ENCODE data around the gene PRKAG1.

Gene PRKAG1

DNA sequence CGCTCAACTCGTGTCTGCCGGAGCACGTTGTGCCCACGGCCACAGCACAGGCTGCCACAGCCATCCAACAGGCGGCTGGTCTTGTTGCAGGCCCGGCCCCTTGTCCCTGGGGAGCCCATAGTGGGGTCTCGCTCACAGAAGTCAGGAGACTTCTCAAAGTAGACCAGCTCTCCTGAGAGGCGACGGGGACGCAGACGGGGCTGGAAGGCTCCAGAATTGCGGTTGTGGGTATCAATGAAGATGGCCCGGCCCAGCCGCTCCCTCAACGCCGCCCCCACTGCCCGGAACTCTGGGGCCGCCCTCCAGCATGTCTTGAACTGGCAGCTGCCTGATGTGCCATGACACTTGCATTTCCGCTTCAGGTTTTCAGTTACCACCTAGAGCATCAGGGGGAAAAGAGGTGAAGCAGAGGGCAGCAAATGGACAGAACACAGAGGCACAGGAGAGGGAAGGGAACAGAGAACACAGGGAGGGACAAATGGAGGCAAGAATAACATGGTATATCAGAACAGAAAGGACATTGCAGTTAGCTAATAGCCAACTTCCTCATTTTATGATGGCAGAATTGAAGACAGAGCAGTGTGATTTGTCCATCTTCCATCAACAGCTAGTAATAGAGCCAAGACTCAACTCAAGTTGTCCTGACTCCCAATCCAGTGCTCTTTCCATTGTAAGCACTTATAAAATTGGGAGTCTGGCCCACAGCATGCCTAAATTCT, 52.2 kb downstream of the PRKAG1 start:
- DNase-seq (ENCODE audit: low read depth): no peak

- no peak for DNase-seq (ENCODE audit: low read depth)
These were observed 53.2 kb downstream of the PRKAG1 start for GRCh38 chr12:48965298-48965838.

DNA sequence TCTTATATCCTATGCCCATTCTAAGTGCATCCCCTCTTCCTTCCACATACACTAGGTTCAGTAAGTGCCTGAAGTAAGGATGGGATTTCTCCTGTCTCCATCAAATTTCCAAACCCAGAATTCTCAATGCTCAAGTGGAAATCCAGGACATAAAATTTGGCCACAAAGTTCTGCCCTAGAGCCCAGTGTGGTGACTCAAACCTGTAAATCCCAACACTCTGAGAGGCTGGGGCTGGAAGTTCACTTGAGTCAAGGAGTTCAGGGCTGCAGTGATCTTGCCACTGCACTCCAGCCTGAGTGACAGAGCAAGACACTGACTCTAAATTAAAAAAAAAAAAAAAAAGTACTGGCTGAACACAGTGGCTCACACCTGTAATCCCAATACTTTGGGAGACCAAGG, 56.8 kb downstream of the PRKAG1 start:
- DNase-seq (ENCODE audit: low read depth): no peak

DNA sequence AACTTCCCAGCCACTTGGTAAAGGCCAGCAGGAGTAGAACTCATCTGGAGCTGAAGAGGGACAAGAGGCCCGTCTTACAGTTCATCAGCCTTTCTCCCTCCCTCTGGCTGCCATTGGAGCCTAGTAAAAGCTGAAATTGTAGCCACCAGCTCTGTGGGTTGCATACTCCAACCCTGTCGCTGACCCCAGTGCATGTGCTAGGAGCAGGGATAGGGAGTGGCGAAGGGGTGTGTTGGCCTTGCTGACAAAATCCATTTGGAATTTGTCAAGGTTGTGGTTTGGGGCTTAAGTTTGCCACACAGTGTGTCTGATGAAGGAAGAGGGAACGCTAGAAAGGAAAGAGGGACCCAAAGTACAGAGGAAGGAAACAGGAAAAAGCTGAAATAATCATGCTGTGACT, 57.2 kb downstream of the PRKAG1 start:
- DNase-seq (ENCODE audit: low read depth): no peak

DNA sequence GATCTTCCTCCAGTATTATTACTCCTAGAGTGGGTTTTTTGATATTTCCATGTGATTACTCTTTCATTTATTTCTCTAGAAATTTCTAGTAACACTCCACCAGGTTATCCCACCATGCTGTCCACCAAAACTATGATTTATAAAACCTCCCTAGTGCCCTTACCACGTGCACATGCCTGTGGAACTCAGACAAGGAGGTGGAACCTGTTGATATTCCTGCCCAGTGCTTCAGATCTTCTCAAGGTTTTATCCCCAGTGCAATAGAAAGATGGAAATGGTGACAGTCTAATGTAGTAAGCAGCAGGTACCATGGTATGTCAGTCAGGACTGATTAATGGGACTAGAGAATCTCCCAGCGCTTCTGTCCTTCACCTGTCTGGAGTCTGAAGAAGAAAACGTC, 57.7 kb downstream of the PRKAG1 start:
- no peak for DNase-seq (ENCODE audit: low read depth)

GRCh38 chr12:48958049-48958388, 60.6 kb downstream of the PRKAG1 start:
- no peak for DNase-seq (ENCODE audit: low read depth)

DNA sequence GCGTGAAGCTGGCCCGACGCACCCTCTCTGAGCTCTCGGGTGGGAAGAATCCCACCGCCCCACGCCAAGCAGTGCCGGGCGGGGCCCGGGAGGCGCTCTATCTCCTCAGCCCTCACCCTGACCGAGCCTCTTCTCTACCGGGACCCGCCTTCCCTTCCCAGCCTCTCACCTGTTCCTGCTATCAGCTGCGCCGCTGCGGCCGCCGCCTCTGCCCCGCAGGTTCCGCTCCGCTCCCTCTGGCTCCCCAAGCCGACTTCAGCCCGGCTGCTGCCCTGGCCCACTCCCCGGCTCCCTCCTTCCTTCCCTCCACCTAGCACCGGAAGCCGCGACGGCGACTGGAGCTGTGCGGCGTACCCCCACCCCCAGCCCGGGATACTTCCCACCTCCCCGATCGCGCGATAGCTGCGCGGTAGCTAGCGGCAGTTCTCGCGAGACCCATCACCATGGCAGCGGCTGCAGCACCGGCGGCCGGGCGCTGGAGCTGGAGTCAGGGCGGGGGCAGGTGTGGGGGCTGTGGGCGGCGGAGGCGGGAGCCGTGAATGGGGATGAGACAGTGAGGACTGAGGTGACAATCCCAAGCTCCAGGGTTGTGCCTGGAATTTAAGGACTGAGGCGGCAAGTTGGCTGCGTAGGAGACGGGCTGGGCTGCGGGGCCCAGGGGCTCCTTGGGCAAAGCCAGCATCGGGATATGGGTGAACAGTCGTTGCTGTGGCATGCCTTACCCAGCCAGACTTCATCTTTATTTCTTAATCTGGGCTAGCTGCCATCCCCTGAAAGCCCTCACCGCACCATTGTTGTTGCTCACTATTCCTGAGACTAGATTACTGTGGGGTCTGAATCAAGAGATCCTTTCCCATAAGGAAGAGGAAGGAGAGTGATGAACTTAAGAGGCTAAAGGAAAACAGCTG, 61.2 kb downstream of the PRKAG1 start, which contains the start of gene ARF3:
Gene ARF3, minus strand, starts transcription at position 347 of the 908 bp plus-strand sequence. CDS start 16,392 bp downstream, outside the sequence.
- peak; percentile 84 for DNase-seq (ENCODE audit: low read depth)

DNA sequence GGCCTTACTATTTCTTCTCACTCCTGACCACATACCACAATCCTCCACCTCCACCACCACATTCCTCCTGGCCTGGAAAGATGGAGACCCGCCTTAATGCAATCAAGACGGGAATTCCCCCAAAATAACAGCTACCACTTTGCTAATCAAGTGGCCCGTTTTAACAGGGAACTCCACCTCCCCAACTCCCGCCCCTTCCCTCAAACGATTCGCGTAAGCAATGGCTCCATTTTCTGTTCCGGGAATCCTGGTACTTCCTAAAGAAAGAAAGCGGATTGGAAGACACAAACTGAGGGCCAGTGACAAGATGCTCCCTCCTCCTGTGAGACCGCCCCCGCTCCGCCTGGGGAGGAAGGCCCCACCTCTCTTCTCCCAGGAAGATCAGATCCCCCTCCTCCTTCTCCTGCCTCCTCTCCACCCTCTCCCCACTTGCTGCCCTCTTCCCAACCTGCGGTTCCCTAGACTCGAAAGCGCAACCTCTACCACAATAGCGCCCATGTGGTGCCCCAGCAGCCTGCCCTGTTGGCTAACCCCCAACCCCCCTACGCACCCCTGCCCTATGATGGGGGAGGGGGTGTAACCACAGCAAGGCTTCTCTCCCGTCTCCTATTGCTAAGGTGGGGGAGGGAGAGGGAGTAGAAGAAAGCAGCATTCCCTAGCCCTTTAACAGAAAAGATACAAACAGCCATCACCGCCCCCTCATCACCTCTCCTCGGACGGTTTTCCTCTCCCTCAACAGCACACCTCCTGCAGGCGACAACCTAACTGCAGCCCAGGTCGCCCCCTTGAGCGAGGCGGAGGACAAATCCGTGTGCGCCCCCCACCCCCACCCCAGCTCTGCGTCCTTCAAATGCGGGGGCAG, 62.1 kb downstream of the PRKAG1 start:
- no peak for DNase-seq (ENCODE audit: low read depth)

GRCh38 chr12:48954841-48955501, 63.6 kb downstream of the PRKAG1 start:
- DNase-seq (ENCODE audit: low read depth): no peak

DNA sequence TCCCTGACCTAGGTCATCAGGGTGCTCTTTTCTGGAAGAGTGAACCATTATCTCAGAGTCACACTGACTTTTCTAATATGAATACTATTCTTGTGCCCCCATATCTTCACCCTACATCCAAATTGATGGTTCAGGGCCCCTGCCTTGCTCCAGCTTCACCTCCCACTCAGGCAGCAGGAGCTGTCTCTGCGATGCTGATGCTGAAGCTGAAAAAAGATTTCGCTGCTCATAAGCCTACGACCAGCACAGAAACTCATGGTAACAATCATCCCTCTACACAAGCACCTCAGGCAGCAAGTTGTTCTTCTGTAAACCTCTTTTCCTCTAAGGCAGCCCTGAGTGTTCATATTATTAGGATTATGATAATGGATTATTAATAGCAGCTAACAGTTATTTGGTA, 64.5 kb downstream of the PRKAG1 start:
- no peak for DNase-seq (ENCODE audit: low read depth)

- DNase-seq (ENCODE audit: low read depth): no peak
These were observed 65.9 kb downstream of the PRKAG1 start for GRCh38 chr12:48952691-48953090.
